KBM-7 (cell line): ENCODE results near the gene FRMD7.
"Not testable (repeated sequence)": the region's sequence is repeated elsewhere in the genome, so short reads cannot be mapped to it uniquely, and the experiment has no call there.

Experiments
- DNase-seq: peaks from one replicate; pipeline ENCODE4 v3.0.0-alpha.2; 2015
- in situ Hi-C: fragments of 300-500 bp; cut with MboI; formaldehyde crosslinking; loops from 2 replicates; pipeline ENCODE4 v1.14.3; 2020; ENCODE audit warnings: low sequenced_read_pairs, low pct_unique_long_range_greater_than_20kb, mixed read lengths

Gene FRMD7

GRCh38 chrX:132098704-132099103, 29.1 kb downstream of the FRMD7 start:
- not testable (repeated sequence) for DNase-seq
- in situ Hi-C loops = loop anchor here (25.0 kb wide), 2 partner anchors 114 to 514 kb away; partner anchors contain the start of gene RAP2C

GRCh38 chrX:132094164-132094563, 33.7 kb downstream of the FRMD7 start:
- in situ Hi-C loops = loop anchor here (25.0 kb wide), 2 partner anchors 118 to 518 kb away; partner anchors contain the start of gene RAP2C
- DNase-seq = no peak

- in situ Hi-C loops = loop anchor here (25.0 kb wide), 2 partner anchors 119 to 519 kb away; partner anchors contain the start of gene RAP2C
- no peak for DNase-seq
Measured at GRCh38 chrX:132093239-132093860, 34.5 kb downstream of the FRMD7 start.

DNA sequence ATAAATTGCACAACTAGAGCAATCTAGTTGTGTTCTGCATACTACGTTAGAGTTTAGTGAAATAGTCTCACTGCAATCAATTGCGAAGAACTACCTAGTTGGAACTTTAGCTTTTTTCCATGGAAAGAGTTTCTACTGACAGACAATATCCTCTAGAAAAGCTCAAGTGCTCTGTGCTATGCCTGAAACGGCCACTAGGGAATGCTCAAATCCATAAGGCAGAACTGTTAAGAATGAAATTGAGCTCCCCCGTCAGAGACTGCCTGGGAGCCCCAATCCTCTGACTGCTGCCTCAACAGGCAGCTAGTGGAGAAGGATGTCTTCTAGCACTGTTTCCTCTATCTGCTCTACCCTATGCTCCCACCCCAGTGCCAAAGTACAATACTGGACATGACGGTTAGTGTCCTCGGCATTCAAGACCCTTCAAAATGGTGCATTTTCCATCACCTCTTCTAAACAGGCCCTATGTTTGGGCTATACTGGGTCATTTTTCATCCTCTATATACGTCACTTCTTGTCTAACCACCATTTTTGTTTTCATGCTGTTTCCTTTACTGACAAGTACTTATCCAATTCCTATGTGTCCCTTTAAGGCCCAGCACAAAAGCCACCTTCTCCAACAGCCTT, 35.3 kb downstream of the FRMD7 start:
- in situ Hi-C loops = loop anchor here (25.0 kb wide), 2 partner anchors 120 to 520 kb away; partner anchors contain the start of gene RAP2C
- peak; percentile 80 for DNase-seq

GRCh38 chrX:132090403-132091159, 37.2 kb downstream of the FRMD7 start:
- in situ Hi-C loops = loop anchor here (25.0 kb wide), 2 partner anchors 122 to 522 kb away; partner anchors contain the start of gene RAP2C
- DNase-seq = no peak

DNA sequence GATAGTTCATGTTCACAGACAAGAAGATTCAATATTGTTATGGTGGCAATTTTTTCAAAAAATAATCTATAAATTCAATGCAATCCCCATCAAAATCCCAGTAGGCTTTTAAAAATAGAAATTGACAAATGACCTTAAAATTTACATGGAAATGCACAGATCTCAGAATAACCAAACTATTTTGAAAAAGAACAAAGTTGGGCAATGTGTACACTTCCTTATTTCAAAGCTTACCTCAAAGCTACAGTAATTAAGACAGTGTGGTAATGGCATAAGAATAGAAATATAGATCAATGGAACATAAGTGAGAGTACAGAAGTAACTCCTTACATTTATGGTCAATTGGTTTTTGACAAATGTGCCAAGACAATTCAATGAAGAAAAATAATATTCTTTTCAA, 39.0 kb downstream of the FRMD7 start:
- in situ Hi-C loops = loop anchor here (25.0 kb wide), 2 partner anchors 123 to 523 kb away; partner anchors contain the start of gene RAP2C
- no peak for DNase-seq

- no peak for DNase-seq
- in situ Hi-C loops = loop anchor here (25.0 kb wide), 2 partner anchors 126 to 526 kb away; partner anchors contain the start of gene RAP2C
Measured at GRCh38 chrX:132086672-132087071, 41.1 kb downstream of the FRMD7 start.

DNA sequence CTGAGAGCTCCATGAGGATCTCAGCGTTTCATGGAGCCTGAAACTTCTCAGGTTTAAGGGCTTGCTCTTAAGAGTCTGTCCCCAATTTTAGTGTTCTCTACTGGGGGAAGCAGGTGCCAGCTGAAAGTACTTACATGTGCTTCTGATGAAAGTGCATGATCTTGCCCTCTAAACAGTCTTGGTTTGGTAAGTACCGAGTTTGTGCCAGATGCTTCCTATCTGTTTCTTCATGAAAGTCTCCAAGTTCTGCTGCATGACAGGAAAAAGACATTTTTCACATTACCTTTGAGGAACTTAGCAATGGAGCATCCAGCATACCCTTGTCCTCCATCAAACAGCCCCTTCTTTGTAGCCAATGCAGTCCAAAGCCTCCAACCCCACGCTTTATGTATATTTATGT, 42.0 kb downstream of the FRMD7 start:
- DNase-seq = no peak
- in situ Hi-C loops = loop anchor here (25.0 kb wide), 2 partner anchors 127 to 527 kb away; partner anchors contain the start of gene RAP2C

- in situ Hi-C loops = loop anchor here (25.0 kb wide), 2 partner anchors 134 to 534 kb away; partner anchors contain the start of gene RAP2C
- DNase-seq = no peak
Measured at GRCh38 chrX:132077912-132078311, 49.9 kb downstream of the FRMD7 start.

DNA sequence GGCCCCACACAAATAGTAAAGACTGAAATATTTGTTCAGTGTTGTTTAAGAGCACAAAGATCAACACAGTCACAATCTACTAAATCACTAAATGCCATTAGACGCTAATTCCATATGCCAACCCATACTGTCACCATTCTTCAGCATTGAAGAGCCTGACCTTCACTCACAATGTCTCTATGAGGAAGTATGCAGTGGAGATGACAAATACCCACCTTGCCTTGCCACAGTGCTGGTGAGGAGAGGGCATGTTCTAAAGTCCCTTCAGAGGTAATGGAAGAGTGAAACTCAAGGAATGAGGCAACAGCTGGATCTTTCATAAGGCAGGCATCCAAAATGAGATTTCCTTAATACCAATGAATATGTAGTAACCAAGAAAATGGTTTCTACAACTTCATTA, 50.4 kb downstream of the FRMD7 start:
- in situ Hi-C loops = loop anchor here (25.0 kb wide), 2 partner anchors 135 to 535 kb away; partner anchors contain the start of gene RAP2C

DNA sequence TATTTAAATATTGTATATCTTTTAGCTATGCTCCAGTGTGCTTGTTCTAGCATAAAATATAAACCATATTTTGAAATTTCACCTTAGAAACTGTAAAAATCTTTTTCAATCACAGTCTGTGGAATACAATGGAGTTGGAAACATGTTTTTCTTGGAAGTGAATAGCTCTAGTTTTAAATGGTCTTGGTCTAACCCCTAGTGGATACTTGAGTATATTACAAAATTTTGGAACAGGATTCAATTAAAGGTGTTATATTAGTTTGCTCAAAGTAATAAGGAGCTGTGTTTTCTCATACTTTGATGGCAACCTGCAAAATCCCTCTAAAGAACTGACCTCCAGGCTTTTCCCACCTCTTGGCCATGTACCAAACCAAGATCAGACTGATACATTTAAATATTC, 56.6 kb downstream of the FRMD7 start:
- peak; percentile 43 for DNase-seq
- in situ Hi-C loops = no loop called here

More for the DNA sequence above, 50.4 kb downstream of the FRMD7 start:
- DNase-seq = no peak

DNA sequence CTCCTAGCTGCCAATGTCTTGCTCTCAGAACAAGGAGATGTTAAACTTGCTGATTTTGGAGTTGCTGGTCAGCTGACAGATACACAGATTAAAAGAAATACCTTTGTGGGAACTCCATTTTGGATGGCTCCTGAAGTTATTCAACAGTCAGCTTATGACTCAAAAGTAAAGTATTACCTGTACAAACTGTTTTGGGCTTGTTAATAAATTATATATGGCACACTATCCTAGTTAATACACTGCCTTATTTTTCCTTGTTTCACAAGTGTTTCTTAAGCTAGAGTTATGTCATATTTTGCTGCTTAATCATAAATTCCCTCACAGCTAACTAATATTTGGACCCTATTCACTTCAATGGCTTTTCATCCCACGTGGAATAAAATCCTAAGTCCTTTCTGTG, 59.4 kb downstream of the FRMD7 start:
- in situ Hi-C loops = no loop called here

GRCh38 chrX:132063862-132064261, 64.0 kb downstream of the FRMD7 start:
- in situ Hi-C loops = no loop called here
- no peak for DNase-seq

More for the DNA sequence above, 59.4 kb downstream of the FRMD7 start:
- DNase-seq = no peak

- DNase-seq = no peak
- in situ Hi-C loops = no loop called here
Measured at GRCh38 chrX:132063334-132063733, 64.5 kb downstream of the FRMD7 start.

GRCh38 chrX:132059973-132060540, 67.8 kb downstream of the FRMD7 start:
- in situ Hi-C loops = no loop called here
- no peak for DNase-seq

DNA sequence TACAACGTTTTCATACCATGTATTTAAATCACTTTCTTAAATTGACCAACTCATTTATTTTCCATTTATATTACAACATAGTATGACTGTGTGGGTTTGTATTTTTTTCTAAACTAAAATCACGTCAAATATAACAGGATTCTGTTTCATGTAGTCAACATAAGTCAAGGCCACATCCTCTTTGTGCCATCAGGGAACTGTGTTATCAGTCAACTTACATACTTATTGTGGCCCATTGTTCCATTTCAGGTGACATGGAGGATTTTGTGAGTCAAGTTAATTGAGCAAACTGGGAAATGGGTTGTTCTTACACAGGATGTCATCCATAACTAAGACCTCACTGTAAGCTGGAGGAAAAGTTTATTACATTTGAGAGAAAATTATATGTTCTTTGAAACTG, 68.8 kb downstream of the FRMD7 start:
- DNase-seq = no peak
- in situ Hi-C loops = no loop called here

- in situ Hi-C loops = no loop called here
- no peak for DNase-seq
Measured at GRCh38 chrX:132058050-132058449, 69.8 kb downstream of the FRMD7 start.

DNA sequence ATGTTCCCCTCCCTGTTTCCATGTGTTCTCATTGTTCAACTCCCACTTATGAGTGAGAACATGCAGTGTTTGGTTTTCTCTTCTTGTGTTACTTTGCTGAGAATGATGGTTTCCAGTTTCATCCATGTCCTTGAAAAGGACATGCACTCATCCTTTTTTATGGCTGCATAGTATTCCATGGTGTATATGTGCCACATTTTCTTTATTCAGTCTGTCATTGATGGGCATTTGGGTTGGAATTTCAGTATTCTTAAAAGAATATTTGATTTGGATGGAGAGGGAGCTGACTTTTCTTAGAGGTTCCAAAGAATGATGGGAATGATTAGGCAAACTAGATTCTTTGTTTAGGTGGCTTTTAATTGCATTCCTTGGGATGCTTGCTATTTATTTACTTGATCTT, 76.0 kb downstream of the FRMD7 start:
- in situ Hi-C loops, DNase-seq: not testable (repeated sequence)

GRCh38 chrX:132046533-132046932, 81.3 kb downstream of the FRMD7 start:
- in situ Hi-C loops = no loop called here
- DNase-seq = no peak
